Activated naive CD4-positive, alpha-beta T cell treated with anti-CD3 and anti-CD28 coated beads, Interleukin-2, amount 10 ng/mL, durations not matched to agents 7 days and 5 days (primary cell): ENCODE data around the gene GMEB1.
A peak's percentile ranks its signal among the peaks of the same experiment; 100 is the strongest.
"Not testable (repeated sequence)": the region's sequence is repeated elsewhere in the genome, so short reads cannot be mapped to it uniquely, and the experiment has no call there.

Experiments
- CTCF ChIA-PET: fragments of 350-600 bp; sonication (Branson Sonifier 250); formaldehyde crosslinking; loops from one replicate; lab custom pipeline; 2021; ENCODE audit warnings: antibody characterized with exemption; lab: Charles Lee
- DNase-seq: peaks from one replicate; pipeline ENCODE4 v3.0.0-alpha.2; 2020
- H3K27ac Mint-ChIP-seq: one replicate; pipeline ENCODE4 v1.8.0; 2021; ENCODE audit warnings: mild to moderate bottlenecking, moderate library complexity, mixed read lengths
- H3K27me3 Mint-ChIP-seq: one replicate; pipeline ENCODE4 v1.8.0; 2021; ENCODE audit warnings: mild to moderate bottlenecking, mixed read lengths
- H3K36me3 Mint-ChIP-seq: one replicate; pipeline ENCODE4 v1.8.0; 2021; ENCODE audit warnings: mixed read lengths
- H3K4me1 Mint-ChIP-seq: one replicate; pipeline ENCODE4 v1.8.0; 2021; ENCODE audit warnings: mixed read lengths
- H3K4me3 Mint-ChIP-seq: one replicate; pipeline ENCODE4 v1.8.0; 2021; ENCODE audit warnings: mild to moderate bottlenecking, moderate library complexity, mixed read lengths
- H3K9me3 Mint-ChIP-seq: one replicate; pipeline ENCODE4 v1.8.0; 2021; ENCODE audit warnings: mixed read lengths

GMEB1 gene

DNA sequence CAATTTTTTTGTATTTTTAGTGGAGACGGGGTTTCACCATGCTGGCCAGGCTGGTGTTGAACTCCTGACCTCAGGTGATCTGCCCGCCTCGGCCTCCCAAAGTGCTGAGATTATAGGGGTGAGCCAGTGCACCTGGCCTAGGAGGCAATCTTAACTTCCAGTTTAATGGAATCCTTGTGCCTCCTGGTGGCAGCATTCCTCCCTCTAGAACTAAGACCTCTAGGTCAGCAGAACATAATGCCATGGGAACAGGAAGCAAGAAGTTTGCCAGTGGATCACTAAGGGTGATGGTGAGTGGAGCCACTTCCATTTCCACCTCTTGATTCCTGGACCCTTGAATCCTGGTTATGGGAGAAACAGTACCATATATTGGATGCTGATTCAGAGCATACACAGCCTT lies 14.7 kb upstream of the GMEB1 start:
- H3K4me1 Mint-ChIP-seq, H3K36me3 Mint-ChIP-seq, H3K27me3 Mint-ChIP-seq, H3K27ac Mint-ChIP-seq, H3K4me3 Mint-ChIP-seq, CTCF ChIA-PET, H3K9me3 Mint-ChIP-seq: not testable (repeated sequence)
- DNase-seq, result peak; percentile 29

DNA sequence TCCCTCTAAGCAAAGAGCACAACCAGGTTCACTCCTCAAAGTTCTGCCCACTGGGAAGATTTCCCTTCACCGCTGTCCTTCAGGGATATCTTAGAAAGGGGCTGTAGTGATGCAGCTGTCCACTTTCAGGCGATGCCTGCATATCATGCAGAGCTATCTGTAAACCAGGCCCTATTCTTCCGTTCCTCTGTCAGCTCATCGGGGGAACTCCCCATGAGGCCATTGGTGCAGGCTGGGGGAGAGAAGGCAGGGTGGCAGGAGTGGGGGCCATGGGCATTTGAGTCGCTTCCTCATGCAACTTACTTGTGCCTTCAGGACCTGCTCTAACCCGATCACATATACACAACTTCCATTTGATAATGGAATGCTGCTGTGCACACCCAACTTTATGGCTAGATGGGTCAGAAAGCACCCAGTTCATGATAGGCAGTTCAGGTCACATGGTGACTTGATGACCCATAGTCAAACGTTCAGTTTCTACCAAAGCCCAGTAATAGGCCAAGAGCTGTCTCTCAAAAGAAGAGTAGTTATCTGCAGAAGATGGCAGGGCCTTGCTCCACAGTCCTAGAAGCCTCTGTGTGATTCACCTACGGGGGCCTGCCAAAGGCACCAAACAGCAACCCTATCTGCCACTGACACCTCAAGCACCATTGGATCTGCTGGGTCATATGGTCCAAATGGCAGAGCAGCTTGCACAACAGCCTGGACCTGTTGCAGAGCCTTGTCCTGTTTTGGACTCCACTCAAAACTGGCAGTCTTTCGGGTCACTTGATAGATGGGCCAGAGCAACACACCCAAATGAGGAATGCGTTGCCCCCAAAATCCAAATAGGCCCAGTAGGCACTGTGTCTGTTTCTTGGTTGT lies 12.9 kb upstream of the GMEB1 start:
- H3K4me1 Mint-ChIP-seq, CTCF ChIA-PET, H3K36me3 Mint-ChIP-seq, DNase-seq, H3K27me3 Mint-ChIP-seq, H3K27ac Mint-ChIP-seq, H3K9me3 Mint-ChIP-seq, H3K4me3 Mint-ChIP-seq: not testable (repeated sequence)

DNA sequence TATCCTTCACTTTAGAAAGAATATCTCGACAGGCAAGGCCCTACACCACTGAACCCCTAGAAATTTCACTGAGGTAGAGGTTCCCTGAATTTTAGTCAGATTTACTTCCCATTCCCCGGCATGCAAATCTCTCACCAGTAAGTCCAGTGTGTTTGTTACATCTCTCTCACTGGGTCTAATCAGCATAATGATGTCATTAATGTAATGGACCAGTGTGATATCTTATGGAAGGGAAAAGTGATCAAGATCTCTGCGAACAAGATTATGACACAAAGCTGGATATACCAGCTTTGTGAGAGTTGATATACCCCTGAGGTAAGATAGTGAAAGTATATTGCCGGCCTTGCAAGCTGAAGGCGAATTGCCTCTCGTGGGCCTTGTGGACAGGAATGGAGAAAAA lies 12.2 kb upstream of the GMEB1 start:
- CTCF ChIA-PET, result no interaction called here
- H3K4me3 Mint-ChIP-seq, result no peak overlapping the region
- no peak overlapping the region for H3K27ac Mint-ChIP-seq
- H3K36me3 Mint-ChIP-seq, result no peaks in the 10 kb centered on the region
- no peaks in the 10 kb centered on the region for H3K27me3 Mint-ChIP-seq
- H3K4me1 Mint-ChIP-seq, result no peaks in the 10 kb centered on the region
- no peak for DNase-seq
- H3K9me3 Mint-ChIP-seq, result no peaks in the 10 kb centered on the region

DNA sequence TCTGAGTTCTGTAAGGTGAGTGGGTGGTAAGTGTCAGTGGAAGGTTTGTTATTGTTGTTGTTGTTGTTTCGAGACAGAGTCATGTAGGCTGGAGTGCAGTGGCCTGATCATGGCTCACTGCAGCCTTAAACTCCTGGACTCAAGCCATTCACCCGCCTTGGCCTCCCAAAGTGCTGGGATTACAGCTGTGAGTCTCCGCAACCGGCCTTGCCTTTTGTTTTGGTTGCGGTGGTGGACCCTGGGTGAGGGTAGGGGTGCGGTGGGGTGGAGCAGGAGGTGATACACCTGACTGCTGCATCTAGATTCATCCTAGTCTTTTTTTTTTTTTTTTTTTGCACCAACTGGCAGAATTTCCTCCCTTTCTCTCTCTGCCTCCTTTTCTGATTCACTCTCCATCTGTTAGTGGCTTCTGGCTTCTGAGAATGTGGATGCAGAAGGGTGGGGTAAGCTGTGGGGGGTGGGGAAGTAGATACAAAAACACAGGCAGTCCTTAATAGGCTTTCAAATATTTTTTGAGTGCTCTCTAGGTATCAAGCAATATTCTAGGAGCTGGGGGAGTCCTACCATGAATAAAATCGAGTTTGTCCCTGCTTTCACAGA lies 4.6 kb upstream of the GMEB1 start:
- Mint-ChIP-seq H3K27me3 (peaks cover 3% of the 10 kb centered on the region), H3K36me3 (no peaks in the 10 kb centered on the region), H3K27ac (no peak overlapping the region), H3K4me1 (peaks cover 14% of the 10 kb centered on the region), H3K9me3 (no peaks in the 10 kb centered on the region), H3K4me3 (no peak overlapping the region)
- CTCF ChIA-PET, result no interaction called here
- DNase-seq, result no peak

DNA sequence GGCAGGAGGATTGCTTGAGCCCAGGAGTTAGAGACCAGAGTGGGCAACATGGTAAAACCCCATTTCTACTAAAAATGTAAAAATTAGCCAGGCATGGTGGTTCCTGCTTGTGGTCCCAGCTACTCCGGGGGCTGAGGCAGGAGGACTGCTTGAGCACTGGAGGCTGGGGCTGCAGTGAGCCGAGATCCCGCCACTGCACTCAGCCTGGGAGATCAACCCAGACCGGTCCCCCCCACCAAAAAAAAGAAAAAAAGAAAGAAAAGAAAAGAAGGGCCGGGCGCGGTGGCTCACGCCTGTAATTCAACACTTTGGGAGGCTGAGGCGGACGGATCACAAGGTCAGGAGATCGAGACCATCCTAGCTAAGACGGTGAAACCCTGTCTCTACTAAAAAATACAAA lies 1.8 kb upstream of the GMEB1 start:
- Mint-ChIP-seq H3K27ac (peak overlapping the region; percentile 73), H3K4me3 (no peak overlapping the region), H3K9me3 (no peaks in the 10 kb centered on the region), H3K27me3 (peaks cover 3% of the 10 kb centered on the region), H3K36me3 (peaks cover 3% of the 10 kb centered on the region), H3K4me1 (peaks cover 23% of the 10 kb centered on the region)
- no peak for DNase-seq
- CTCF ChIA-PET, result no interaction called here

DNA sequence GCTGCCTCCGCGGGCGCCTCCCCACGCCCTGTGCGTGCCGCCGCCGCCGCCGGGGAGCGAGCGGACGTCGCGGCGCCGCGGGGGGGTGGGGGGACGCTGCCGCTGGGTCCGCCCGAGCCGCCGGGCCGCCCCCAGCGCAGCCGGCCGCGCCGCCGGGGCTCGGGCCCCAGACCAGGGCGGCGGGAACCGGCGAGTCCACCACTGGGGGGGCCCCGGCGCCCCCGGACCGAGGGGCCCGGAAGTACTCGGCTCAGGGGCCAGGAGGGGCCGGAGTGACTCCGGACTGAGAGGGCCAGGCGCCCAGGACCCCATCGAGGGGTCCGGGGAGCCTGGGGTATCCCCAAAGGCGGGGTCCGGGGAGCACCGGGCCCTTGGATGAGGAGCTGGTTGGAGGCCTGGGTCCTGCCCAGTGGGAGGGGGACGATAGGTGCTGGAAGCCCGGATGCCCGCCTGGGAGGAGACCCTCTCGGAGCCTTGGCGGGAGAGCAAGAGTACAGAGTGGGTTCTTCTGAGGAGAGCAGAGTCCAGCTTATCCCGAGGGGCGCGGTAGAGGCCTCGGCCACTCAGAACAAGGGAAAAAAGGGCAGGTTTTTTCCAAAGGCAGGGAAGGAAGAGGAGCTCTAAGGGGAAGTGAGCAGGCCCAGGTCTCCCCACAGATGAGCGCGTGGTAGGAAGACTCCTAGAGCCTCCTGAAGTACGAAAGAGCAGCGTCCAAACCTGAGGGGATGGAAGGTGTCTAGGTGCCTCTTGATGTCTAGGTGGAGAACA lies 556 bp downstream of the GMEB1 start:
- Mint-ChIP-seq H3K9me3 (no peaks in the 10 kb centered on the region), H3K4me3 (peak overlapping the region; percentile 96), H3K4me1 (peaks cover 22% of the 10 kb centered on the region), H3K27ac (peak overlapping the region; percentile 99), H3K36me3 (peaks cover 4% of the 10 kb centered on the region), H3K27me3 (no peaks in the 10 kb centered on the region)
- CTCF ChIA-PET, result interaction anchor here (2.6 kb wide), 1 partner anchor 25 kb away, joined by 12 read pairs; the partner anchor contains the start of gene TAF12
- DNase-seq, result peak; percentile 75

DNA sequence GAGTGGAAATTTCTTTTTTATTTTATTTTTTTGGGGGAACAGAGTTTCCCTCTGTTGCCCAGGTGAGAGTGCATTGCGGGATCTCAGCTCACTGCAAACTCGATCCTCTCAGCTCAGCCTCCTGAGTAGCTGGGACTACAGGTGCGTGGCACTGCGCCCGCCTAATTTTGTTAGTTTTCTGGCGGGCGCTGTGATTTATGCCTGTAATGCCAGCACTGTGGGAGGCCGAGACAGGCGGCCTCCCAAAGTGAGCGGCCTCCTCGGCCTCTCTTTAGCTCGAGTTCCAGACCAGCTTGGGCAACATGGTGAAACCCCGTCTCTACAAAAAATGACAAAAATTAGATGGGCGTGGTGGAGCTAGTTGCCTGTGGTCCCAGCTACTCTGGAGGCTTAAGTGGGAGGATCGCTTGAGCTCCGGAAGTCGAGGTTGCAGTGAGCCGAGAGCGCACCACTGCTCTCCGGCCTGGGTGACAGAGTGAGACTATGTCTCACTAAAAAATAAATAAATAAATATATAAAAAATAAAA lies 2.7 kb downstream of the GMEB1 start:
- no peaks in the 10 kb centered on the region for H3K9me3 Mint-ChIP-seq
- H3K36me3 Mint-ChIP-seq, result peaks cover 9% of the 10 kb centered on the region
- no peak for DNase-seq
- H3K4me1 Mint-ChIP-seq, result peaks cover 14% of the 10 kb centered on the region
- peak overlapping the region; percentile 45 for H3K27ac Mint-ChIP-seq
- CTCF ChIA-PET, result no interaction called here
- H3K4me3 Mint-ChIP-seq, result no peak overlapping the region
- no peaks in the 10 kb centered on the region for H3K27me3 Mint-ChIP-seq

DNA sequence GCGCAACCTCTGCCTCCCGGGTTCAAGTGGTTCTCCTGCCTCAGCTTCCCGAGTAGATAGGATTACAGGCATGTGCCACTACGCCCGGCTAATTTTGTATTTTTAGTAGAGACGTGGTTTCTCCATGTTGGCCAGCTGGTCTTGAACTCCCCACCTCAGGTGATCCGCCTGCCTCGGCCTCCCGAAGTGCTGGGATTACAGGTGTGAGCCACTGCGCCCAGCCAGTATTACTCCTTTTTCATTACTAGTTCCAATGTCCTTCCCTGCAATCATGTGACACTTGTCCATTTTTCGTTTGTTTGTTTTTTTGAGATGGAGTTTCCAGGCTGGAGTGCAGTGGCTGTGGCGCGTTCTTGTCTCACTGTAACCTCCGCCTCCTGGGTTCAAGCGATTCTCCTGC lies 4.4 kb downstream of the GMEB1 start:
- peaks cover 13% of the 10 kb centered on the region for H3K4me1 Mint-ChIP-seq
- not testable (repeated sequence) for DNase-seq, H3K36me3 Mint-ChIP-seq, H3K27me3 Mint-ChIP-seq, H3K9me3 Mint-ChIP-seq, H3K27ac Mint-ChIP-seq, H3K4me3 Mint-ChIP-seq
- CTCF ChIA-PET, result interaction anchor here (1.0 kb wide), 1 partner anchor 41 kb away, joined by 3 read pairs; no protein-coding TSS in a partner anchor

DNA sequence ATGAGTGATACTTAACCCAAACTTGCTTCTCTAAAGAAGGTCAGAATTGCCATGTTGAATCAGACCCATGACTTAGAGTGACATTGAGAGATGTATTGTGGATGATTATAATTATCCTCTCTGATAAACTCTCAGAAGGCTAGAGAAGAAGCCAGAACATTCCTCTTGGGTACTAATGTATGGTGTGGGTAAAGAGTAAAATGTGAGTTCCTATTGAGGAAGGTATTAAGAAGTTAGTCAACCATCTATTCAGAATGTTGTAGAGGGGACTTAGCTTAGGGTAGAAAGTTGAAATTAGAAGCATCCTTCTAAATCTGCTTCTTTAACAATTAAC lies 7.3 kb downstream of the GMEB1 start:
- CTCF ChIA-PET, result no interaction called here
- no peaks in the 10 kb centered on the region for H3K9me3 Mint-ChIP-seq
- DNase-seq, result no peak
- H3K27ac Mint-ChIP-seq, result no peak overlapping the region
- no peaks in the 10 kb centered on the region for H3K27me3 Mint-ChIP-seq
- H3K36me3 Mint-ChIP-seq, result peaks cover 7% of the 10 kb centered on the region
- H3K4me1 Mint-ChIP-seq, result peaks cover 1% of the 10 kb centered on the region
- H3K4me3 Mint-ChIP-seq, result no peak overlapping the region

DNA sequence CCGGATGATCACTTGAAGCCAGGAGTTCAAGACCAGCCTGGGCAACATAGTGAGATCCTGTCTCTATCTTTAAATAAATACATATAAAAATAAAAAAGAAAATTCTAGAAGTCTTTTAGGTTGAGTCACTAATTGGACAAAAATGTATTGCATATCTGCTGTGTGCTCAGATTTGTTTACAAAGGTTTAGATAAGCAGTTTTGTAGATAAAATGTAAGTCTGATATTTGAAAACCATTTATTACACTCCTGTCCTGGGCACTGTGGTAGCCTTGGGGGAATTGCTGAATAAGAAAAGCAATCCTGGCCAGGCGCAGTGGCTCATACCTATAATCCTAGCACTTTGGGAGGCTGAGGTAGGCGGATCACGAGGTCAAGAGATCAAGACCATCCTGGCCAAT lies 11.6 kb downstream of the GMEB1 start:
- CTCF ChIA-PET, result no interaction called here
- Mint-ChIP-seq H3K4me1 (no peaks in the 10 kb centered on the region), H3K9me3 (no peaks in the 10 kb centered on the region)

DNA sequence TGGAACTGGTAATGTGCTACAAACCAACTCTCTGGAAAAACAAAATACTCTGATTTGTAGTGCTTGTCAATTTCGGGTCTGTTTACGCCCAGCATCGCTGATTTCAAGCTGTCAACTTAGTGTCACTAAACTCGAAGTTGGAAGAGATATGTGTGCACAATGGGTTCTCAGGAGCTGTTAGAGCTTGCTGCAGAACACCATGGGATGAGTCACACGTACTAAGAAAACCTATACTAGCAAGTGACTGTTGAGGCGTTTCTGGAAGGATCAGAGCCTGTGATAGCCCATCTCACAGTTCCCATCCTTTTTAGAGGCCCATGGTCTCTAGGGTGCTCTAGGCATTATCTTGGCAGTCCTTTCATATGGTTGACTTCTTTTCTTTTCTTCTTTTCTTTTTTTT lies 14.3 kb downstream of the GMEB1 start:
- DNase-seq, result no peak
- no peaks in the 10 kb centered on the region for H3K9me3 Mint-ChIP-seq
- no peaks in the 10 kb centered on the region for H3K4me1 Mint-ChIP-seq
- CTCF ChIA-PET, result no interaction called here
- no peaks in the 10 kb centered on the region for H3K27me3 Mint-ChIP-seq
- H3K27ac Mint-ChIP-seq, result no peak overlapping the region
- peaks cover 29% of the 10 kb centered on the region for H3K36me3 Mint-ChIP-seq
- H3K4me3 Mint-ChIP-seq, result no peak overlapping the region

More for the DNA sequence above, 11.6 kb downstream of the GMEB1 start:
- DNase-seq, result no peak
- no peak overlapping the region for H3K27ac Mint-ChIP-seq
- no peaks in the 10 kb centered on the region for H3K27me3 Mint-ChIP-seq
- no peak overlapping the region for H3K4me3 Mint-ChIP-seq
- H3K36me3 Mint-ChIP-seq, result peaks cover 21% of the 10 kb centered on the region

DNA sequence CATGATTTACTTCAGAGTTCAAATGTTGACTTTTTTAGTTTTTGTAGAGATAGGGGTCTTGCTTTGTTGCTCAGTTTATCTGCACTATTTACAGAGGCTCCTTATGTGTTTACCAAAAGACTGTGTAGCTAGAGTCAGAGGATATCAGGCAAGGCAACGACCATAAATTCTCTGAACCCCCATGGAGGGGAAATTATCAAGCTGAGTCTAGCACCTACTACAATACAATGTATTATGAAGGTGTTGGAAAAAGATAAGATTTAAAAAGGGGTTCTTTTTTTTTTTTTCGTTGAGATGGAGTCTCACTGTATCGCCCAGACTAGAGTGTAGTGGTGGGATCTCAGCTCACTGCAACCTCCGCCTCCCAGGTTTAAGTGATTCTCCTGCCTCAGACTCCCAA lies 16.4 kb downstream of the GMEB1 start:
- no peak for DNase-seq
- CTCF ChIA-PET, result interaction anchor here (1.1 kb wide), 1 partner anchor 52 kb away, joined by 3 read pairs; the partner anchor contains the start of gene YTHDF2
- Mint-ChIP-seq H3K4me1 (no peaks in the 10 kb centered on the region), H3K9me3 (no peaks in the 10 kb centered on the region), H3K27me3 (no peaks in the 10 kb centered on the region), H3K4me3 (no peak overlapping the region), H3K36me3 (peaks cover 35% of the 10 kb centered on the region), H3K27ac (no peak overlapping the region)

DNA sequence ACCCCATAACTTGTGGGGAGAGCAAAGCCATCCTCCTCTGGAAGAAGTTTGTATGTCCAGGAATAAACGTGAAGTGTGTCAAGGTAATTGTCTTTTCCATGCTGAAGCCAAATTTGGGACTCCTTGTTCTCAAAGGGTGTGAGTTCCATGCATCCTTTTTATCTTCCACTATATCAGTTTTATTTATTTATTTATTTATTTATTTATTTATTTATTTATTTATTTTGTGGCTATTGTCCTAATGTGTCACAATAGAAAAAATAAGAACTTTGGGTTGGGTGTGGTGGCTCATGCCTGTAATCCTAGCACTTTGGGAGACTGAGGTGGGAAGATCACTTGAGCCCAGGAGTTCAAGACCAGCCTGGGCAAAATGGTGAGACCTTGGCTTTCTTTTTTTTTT lies 23.0 kb downstream of the GMEB1 start:
- not testable (repeated sequence) for H3K4me1 Mint-ChIP-seq, H3K27me3 Mint-ChIP-seq, DNase-seq, H3K9me3 Mint-ChIP-seq, H3K4me3 Mint-ChIP-seq, H3K27ac Mint-ChIP-seq
- H3K36me3 Mint-ChIP-seq, result peaks cover 30% of the 10 kb centered on the region
- CTCF ChIA-PET, result interaction anchor here (0.6 kb wide), 1 partner anchor 16 kb away, joined by 3 read pairs; no protein-coding TSS in a partner anchor

DNA sequence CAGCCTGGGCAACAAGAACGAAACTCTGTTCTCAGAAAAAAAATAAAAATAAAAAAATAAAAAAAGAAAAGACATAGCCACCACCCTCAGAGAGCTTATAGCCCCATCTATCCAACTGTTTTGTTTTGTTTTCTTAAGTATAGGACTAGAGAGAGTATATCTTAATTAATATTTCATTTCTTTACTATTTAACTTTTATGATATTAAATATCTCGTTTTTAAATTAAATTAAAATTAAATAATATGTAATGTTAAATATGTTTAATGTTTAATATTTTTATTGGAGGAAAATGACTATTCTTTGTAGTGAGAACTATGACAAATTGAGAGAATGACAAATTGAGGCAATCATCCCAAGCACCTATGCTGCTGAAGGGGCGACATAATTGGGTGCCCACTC lies 35.0 kb downstream of the GMEB1 start:
- DNase-seq, result no peak
- Mint-ChIP-seq H3K4me3 (no peak overlapping the region), H3K4me1 (peaks cover 16% of the 10 kb centered on the region), H3K27ac (no peak overlapping the region), H3K9me3 (no peaks in the 10 kb centered on the region), H3K27me3 (no peaks in the 10 kb centered on the region), H3K36me3 (peaks cover 41% of the 10 kb centered on the region)
- CTCF ChIA-PET, result no interaction called here
